ENCODE results near the gene ITM2B. TPM values are rescaled to one million over a fixed set of nuclear protein-coding genes. Genes with fewer than 3 reads are reported as not detected.
"Not testable (repeated sequence)": the region's sequence is repeated elsewhere in the genome, so short reads cannot be mapped to it uniquely, and the experiment has no call there.

The ITM2B gene
- 1,000 to 10,000 TPM in 1 of 12 donors, 100 to 1,000 TPM in 11; 340 to 1,502 (median 451) TPM for polyA plus RNA-seq (ENCODE audit: insufficient read length in 12 of 12)
- long read RNA-seq, donor 1, full-length matches to known transcripts = 240 of 616 reads
- long read RNA-seq, donor 1, partial matches to known transcripts = 376 of 616 reads
- long read RNA-seq, donor 1, other reads (novel, unspliced or antisense) = 0 of 616 reads
- long read RNA-seq, donor 2, full-length matches to known transcripts = 211 of 287 reads
- long read RNA-seq, donor 2, partial matches to known transcripts = 76 of 287 reads
- long read RNA-seq, donor 2, other reads (novel, unspliced or antisense) = 0 of 287 reads
- long read RNA-seq, donor 3, full-length matches to known transcripts = 92 of 130 reads
- long read RNA-seq, donor 3, partial matches to known transcripts = 38 of 130 reads
- long read RNA-seq, donor 3, other reads (novel, unspliced or antisense) = 0 of 130 reads
- long read RNA-seq, donor 4, full-length matches to known transcripts = 49 of 81 reads
- long read RNA-seq, donor 4, partial matches to known transcripts = 32 of 81 reads
- long read RNA-seq, donor 4, other reads (novel, unspliced or antisense) = 0 of 81 reads
- long read RNA-seq, donor 5, full-length matches to known transcripts = 151 of 206 reads
- long read RNA-seq, donor 5, partial matches to known transcripts = 55 of 206 reads
- long read RNA-seq, donor 5, other reads (novel, unspliced or antisense) = 0 of 206 reads
- long read RNA-seq, donor 6, full-length matches to known transcripts = 81 of 132 reads
- long read RNA-seq, donor 6, partial matches to known transcripts = 51 of 132 reads
- long read RNA-seq, donor 6, other reads (novel, unspliced or antisense) = 0 of 132 reads
- long read RNA-seq, donor 7, full-length matches to known transcripts = 87 of 124 reads
- long read RNA-seq, donor 7, partial matches to known transcripts = 37 of 124 reads
- long read RNA-seq, donor 7, other reads (novel, unspliced or antisense) = 0 of 124 reads
- long read RNA-seq, donor 8, full-length matches to known transcripts = 144 of 204 reads
- long read RNA-seq, donor 8, partial matches to known transcripts = 60 of 204 reads
- long read RNA-seq, donor 8, other reads (novel, unspliced or antisense) = 0 of 204 reads
- long read RNA-seq, donor 9, full-length matches to known transcripts = 93 of 201 reads
- long read RNA-seq, donor 9, partial matches to known transcripts = 108 of 201 reads
- long read RNA-seq, donor 9, other reads (novel, unspliced or antisense) = 0 of 201 reads
- long read RNA-seq, donor 10, full-length matches to known transcripts = 151 of 214 reads
- long read RNA-seq, donor 10, partial matches to known transcripts = 63 of 214 reads
- long read RNA-seq, donor 10, other reads (novel, unspliced or antisense) = 0 of 214 reads
- long read RNA-seq, donor 11, full-length matches to known transcripts = 185 of 278 reads
- long read RNA-seq, donor 11, partial matches to known transcripts = 93 of 278 reads
- long read RNA-seq, donor 11, other reads (novel, unspliced or antisense) = 0 of 278 reads

GRCh38 chr13:48233046-48233888, at the start of gene ITM2B:
ITM2B (plus strand) TSS chr13:48233206; CDS start chr13:48233361, 155 bp downstream.
- DNase-seq = peak; percentile 65

- DNase-seq = no peak
Measured at GRCh38 chr13:48184260-48184659, 48.7 kb upstream of the ITM2B start.

- DNase-seq = no peak
Measured at GRCh38 chr13:48185018-48185417, 48.0 kb upstream of the ITM2B start.

- no peak for DNase-seq
Measured at GRCh38 chr13:48186722-48187121, 46.3 kb upstream of the ITM2B start.

- no peak for DNase-seq
Measured at GRCh38 chr13:48188131-48188530, 44.9 kb upstream of the ITM2B start.

- DNase-seq = no peak
Measured at GRCh38 chr13:48188601-48189000, 44.4 kb upstream of the ITM2B start.

- no peak for DNase-seq
Measured at GRCh38 chr13:48189171-48189570, 43.8 kb upstream of the ITM2B start.

GRCh38 chr13:48192411-48192935, 40.5 kb upstream of the ITM2B start:
- no peak for DNase-seq

GRCh38 chr13:48194379-48194754, 38.6 kb upstream of the ITM2B start:
- peak; percentile 7 for DNase-seq

- no peak for DNase-seq
Measured at GRCh38 chr13:48199404-48199946, 33.5 kb upstream of the ITM2B start.

- DNase-seq = no peak
Measured at GRCh38 chr13:48201044-48201443, 32.0 kb upstream of the ITM2B start.

GRCh38 chr13:48207207-48207606, 25.8 kb upstream of the ITM2B start:
- DNase-seq = not testable (repeated sequence)

GRCh38 chr13:48210178-48210577, 22.8 kb upstream of the ITM2B start:
- no peak for DNase-seq

- DNase-seq = no peak
Measured at GRCh38 chr13:48214519-48215121, 18.4 kb upstream of the ITM2B start.

- not testable (repeated sequence) for DNase-seq
Measured at GRCh38 chr13:48215511-48216203, 17.3 kb upstream of the ITM2B start.

- DNase-seq = no peak
Measured at GRCh38 chr13:48216204-48216711, 16.7 kb upstream of the ITM2B start.

- DNase-seq = no peak
Measured at GRCh38 chr13:48220592-48220980, 12.4 kb upstream of the ITM2B start.

- no peak for DNase-seq
Measured at GRCh38 chr13:48220981-48221685, 11.9 kb upstream of the ITM2B start.
